Measurements from ENCODE around the gene TBX5.

- no peak for TF ChIP-seq CTCF (IDR thresholded peaks at IDR 0.05)
- no peak for TF ChIP-seq POLR2AphosphoS5 (IDR thresholded peaks at IDR 0.05; ENCODE audit: insufficient read depth in 1 of 2, low read depth in 1 of 2)
- TF ChIP-seq POLR2A (IDR thresholded peaks at IDR 0.05) = no peak
These were observed 34.5 kb upstream of the TBX5 start for GRCh38 chr12:114440270-114441038.

All from vagina (tissue), 2 donors.